LNCAP (cell line): ENCODE measurements around the gene P2RY6.

Source experiments
- TF ChIP-seq, protein P1 (sequence below): fragments of 450-650 bp; IDR thresholded peaks from 2 replicates; pipeline ENCODE4 v1.5.1; 2017; ENCODE audit warnings: mild to moderate bottlenecking

Gene P2RY6, protein sequence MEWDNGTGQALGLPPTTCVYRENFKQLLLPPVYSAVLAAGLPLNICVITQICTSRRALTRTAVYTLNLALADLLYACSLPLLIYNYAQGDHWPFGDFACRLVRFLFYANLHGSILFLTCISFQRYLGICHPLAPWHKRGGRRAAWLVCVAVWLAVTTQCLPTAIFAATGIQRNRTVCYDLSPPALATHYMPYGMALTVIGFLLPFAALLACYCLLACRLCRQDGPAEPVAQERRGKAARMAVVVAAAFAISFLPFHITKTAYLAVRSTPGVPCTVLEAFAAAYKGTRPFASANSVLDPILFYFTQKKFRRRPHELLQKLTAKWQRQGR

DNA sequence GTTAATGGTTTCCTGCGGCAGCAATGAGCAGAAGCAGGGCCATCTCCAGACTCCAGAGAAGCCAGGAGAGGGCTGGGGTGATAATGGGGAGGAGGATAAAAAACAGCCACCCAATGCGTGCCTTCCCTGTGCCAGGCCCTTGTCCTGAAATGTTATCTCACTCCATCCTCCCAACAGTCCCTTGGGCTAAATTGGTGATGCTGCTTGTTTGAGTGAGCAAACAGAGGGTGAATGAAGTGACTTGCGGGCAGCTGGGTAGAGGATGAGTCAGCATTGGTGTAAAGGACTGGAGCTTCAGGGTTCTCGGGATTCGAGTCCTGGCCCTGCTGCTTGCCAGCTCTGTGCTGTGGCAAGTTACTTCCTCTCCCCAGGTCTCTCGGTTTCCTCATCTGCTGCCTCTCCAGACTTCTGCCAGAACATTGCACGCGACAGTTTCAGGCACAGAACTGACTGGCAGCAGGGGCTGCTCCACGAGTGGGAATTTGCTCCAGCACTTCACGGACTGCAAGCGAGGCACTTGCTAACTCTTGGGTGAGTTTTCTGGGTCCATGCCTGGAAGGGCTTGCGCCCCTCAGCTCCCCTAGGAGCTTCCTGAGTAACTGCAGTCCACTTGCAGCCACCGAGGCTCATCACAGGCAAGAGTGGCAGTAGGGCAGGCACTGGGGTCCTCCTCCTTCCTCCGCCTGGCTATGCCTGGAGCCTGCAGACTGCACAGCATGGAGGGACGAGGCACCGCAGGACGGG is at the start of gene P2RY6:
Gene P2RY6, plus strand, starts transcription at position 403 of the 744 bp plus-strand sequence. CDS start 24,181 bp downstream, outside the sequence.
- TF ChIP-seq, protein P1, sequence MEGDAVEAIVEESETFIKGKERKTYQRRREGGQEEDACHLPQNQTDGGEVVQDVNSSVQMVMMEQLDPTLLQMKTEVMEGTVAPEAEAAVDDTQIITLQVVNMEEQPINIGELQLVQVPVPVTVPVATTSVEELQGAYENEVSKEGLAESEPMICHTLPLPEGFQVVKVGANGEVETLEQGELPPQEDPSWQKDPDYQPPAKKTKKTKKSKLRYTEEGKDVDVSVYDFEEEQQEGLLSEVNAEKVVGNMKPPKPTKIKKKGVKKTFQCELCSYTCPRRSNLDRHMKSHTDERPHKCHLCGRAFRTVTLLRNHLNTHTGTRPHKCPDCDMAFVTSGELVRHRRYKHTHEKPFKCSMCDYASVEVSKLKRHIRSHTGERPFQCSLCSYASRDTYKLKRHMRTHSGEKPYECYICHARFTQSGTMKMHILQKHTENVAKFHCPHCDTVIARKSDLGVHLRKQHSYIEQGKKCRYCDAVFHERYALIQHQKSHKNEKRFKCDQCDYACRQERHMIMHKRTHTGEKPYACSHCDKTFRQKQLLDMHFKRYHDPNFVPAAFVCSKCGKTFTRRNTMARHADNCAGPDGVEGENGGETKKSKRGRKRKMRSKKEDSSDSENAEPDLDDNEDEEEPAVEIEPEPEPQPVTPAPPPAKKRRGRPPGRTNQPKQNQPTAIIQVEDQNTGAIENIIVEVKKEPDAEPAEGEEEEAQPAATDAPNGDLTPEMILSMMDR, result no peak

DNA sequence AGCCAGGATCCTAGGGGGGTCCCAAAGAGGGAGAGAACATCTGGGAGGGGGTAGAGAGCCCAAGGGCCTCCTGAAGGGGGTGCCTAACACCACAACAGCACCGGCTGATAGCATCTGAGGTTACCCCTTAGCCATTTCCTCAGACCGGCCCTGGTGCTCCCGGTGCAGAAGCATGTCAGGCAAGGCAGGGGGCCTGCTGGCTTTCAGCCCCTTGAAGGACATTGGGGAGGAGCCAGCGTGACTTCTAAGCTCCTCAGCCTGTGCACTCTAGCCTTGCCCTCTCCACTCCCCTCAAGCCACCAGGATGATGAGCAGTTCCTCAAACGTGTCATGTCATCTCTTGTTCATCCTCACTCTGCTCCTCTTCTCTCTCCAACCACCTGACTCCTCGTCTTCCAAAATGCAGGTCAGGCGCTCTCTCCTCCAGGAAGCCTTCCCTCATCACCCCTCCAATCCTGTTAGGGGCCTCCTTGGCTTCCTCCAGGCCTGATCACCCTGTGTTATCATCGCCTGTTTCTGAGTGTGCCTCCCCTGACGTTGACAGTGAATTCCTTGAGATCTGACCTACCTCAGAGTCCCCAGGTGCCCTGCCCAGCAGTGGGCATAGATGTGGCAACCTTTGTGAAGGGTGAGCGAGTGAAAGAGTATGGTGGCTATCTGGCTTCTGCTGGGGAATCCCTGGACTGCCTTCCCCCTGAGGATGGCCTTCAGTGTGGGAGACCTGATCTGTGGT is 48.0 kb upstream of the P2RY6 start:
- TF ChIP-seq, protein P1, result no peak

DNA sequence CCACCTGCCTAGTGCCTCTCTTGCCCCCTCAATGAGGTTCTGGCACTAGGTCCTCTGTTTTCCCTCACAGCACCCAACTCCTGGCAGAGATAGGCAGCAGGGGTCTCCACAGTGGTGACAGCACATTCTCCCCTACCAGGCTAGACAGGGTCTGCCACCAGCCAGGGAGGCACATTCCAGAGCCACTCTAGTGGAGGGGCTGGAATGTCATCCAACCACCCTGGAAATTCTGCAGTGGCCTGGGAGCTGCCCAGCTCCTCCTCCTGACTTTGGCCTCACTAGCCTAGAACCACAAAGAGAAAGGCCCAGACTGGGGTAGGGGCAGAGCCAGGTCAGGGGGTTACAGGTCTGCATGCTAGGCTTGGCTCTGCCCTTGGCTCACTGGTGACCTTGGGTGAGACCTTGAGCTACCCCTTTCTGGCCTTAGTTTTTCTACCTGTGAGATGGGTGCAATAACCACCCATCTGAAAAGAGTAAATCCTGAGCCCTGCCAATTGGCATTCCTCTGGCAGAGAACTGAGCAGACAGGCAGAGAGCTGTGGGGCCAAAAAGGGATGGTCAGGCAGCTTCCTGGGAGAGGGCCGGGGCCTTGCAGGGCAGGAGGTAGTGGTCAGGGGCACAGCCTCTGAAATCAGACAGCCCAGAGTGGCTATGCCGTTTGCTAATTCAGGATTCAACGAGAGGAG is 47.0 kb upstream of the P2RY6 start:
- TF ChIP-seq, protein P1, result no peak

DNA sequence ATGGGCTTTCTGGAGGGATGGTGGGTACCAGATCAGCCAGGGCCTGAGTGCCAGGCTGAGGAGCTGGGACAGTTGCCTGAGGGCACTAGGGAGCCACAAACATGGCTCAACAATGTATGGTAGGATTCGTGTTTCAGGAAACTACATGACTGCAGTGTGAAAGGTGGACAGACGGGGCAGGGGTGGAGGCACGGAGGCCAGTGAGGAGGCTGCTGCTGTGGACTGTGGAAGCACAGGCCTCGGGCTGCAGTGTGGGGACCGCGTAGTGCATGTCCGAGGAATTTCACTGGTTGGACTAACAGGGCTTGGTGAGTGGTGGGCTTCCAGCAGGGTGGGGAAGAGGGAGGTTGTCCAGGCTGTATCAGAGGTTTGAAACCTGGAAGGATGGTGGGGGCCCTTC is 46.3 kb upstream of the P2RY6 start:
- TF ChIP-seq, protein P1, result no peak

DNA sequence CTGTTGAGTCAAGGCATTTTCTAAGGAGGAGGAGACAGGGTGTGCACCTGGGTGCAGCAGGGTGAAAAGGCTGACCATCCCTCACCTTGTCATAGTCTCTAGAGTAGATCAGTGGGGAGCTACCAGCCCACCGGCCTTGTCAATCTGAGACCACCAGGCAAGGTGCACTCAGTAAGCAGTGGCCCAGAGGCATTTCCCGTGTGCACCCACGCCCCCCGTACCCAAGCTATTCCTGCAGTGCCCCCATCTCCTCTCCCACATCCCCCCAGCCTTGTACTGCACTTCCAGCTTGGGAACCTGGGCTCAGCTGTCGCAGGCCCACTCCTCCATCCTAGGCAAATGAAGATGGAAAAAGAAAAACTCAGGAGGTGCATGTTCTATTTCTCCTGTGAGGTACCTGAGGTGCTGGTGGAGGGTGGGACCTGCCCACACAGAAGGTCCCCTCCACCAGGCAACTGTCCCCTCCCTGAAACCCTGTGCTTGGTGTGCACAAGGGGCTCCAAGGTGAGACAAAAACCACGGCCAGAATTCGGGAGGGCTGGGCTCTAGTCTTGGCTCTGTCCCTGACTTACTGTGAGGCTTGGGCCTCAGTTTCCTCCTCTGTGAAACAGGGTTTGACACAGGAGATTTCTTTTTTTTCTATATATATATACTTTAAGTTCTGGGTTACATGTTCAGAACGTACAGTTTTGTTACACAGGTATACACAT is 45.7 kb upstream of the P2RY6 start:
- TF ChIP-seq, protein P1, result no peak

DNA sequence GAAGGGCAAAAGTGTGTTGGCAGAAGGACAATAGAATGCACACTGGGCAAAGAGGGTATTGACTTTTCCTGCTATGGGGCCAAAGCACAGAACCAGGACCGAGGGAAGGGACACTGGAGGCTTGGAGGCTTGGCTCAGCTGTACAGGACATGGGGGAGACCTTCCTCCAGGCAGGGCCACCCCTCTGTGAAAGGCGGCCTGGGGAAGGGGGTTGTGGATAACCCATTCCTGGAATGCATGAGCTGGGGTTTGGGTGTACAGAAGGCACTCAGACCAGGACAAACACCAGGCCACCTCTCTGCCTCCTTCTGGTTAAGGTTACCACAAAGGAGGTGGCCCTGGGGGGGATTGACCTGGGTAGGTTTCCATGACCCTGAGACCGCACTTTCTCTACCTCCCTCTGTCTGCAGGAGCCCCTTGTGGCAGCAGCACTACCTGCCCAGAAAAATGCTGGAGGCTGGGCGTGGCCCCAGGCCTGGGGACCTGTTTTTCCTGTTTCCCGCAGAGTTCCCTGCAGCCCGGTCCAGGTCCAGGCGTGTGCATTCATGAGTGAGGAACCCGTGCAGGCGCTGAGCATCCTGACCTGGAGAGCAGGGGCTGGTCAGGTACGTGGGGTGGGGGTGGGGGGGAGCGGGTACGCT is 44.4 kb upstream of the P2RY6 start:
- TF ChIP-seq, protein P1, result peak; percentile 56
